DMS79 treated with DMSO at 0.1 percent for 48 hours (cell line): ENCODE results near the gene NUDT6.

ENCODE experiments used
- DNase-seq: peaks from one replicate; lab custom pipeline; 2025; lab: John Stamatoyannopoulos, UW

NUDT6 gene

DNA sequence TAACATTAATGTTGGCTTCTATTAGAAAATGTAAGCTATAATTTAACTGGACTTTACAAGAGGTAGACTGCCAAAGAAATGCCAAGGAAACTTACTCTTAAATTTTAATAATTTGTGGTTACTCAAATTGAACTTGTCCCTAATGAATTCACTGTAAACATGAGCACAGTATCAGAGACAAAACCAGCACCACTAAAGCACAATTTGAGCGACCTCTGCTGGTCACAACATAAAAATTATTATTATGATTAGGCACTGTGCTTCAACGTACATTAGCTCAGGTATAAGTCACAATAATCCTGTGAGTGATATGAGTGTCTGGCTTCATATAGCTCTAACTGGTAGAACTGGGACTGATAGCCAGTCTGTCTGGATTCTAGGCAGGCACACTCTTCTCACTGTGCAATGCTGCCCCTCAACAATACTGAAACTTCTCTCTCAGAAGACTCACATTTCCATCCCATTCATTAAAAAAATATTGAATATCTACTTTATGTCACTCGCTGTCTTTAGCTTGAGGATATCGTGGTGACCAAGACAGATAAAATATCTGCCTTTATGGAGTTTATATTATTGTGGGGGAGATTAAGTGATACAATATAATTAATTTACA is 8.0 kb downstream of the NUDT6 start:
- DNase-seq, result no peak

DNA sequence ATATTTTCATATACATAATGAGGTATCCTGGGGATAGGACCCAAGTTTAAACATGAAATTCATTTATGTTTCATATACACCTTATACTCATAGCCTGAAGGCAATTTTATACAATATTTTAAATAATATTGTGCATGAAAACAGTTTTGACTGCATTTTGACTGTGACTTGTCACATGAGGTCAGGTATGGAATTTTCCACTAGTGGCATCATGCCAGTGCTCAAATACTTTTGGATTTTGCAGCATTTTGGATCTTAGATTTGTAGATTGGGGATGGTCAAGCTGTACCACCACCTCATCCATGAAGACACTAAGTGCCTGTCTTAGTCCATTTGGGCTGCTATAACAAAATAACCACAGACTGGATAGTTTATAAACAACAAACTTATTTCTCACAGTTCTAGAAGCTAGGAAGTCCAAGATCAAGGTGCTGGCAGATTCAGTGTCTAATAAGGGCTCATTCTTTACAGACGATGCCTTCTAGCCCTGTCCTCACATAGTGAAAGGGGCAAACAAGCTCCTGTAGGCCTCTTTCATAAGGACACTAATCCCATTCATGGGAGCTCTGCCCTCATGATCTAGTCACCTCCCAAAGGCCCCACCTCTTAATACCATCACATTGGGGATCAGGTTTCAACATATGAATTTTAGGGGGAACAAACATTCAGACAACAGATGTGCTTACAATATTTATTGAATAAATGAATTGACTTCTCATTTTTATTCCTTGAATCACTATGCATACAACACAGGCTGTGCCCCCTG is 9.4 kb downstream of the NUDT6 start:
- no peak for DNase-seq

DNA sequence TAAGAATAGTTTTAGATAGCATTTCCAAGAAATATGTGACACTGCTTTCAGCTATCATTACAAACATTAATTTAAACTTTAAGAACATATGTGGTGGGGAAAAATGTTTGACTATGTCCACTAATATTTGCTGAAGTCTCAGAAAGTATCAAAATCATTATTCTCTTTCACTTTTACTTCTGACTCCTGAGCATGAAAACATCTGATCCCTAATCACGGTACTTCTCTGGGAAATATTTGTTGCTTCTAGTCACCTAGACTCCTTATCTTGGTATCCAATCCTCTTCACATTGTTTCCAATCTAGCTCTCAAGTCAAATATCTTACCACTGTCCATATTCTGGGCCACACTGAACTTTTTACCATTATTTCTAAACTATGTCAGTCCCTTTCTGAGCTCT is 10.8 kb downstream of the NUDT6 start:
- no peak for DNase-seq

DNA sequence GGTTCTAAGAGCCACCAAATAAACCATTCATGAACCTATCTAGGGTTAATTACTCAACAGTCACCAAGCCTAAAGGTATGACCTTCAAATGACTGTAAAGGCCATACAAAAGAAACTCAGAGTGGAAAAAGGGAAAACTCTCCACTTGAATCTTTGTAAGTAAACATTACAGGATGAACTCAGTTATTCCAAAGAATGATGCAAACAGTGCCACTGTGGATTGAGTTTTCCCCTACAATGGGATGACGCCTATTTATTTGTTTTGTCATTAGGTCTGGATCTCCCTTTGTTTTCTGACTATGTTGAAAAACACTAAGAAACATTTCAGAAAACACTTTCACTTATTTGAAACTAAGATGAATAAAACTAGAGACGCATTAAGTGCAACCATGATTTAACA is 12.7 kb downstream of the NUDT6 start:
- no peak for DNase-seq

DNA sequence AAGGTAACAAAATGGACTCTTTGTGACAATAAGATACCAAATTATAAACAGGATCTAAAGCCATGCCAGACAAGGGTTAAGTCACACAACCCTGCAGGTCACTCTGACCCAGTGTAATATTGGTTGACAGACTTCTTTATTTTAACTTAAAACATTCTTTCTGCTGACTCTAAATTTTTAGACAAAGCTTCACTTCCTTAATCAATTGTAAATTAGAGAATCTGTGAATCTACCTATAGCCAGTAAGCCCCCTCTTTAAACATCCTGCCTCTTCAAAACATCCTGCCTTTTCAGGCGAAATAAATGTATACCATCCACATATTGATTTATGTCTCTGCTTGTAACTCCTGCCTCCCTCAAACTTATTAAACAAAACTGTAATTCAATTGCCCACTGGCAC is 14.2 kb downstream of the NUDT6 start:
- DNase-seq, result no peak

DNA sequence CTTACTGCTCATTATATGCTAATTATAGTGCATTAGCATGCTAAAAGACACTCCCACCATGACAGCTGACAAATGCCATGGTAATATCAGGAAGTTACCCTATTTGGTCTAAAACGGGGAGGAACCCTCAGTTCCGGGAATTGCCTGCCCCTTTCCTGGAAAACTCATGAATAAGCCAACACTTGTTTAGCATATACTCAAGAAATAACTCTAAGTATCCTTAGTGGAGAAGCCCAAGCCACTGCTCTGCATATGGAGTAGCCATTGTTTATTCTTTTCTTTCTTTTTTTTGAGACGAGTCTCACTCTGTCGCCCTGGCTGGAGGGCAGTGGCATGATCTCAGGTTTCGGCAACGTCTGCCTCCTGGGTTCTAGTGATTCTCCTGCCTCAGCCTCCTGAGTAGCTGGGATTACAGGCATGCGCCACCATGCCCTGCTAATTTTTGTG is 15.5 kb downstream of the NUDT6 start:
- no peak for DNase-seq

DNA sequence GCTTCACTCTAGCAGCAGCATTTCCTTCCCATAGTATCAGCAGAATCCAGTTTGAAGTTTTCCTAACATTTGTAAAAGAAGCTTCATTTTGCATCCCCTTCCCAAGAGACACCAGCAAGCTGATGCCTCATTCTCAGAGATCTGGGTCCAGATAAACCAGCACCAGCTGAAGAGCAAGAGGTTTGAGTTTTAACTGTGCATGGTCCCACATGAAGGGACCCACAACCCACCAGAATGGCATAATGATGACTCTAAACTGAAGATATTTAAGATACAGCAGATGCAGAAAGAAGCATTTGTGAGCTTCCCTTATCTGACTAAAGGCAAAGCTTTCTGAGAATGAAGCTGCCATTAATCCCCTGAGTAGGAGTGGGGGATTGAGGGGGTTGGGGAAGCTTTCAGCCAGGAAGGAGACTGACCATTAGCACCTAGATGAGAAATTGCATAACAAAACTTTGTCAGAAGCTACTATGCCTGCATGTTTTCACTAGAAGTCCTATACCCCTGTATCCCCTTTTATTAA is 18.6 kb downstream of the NUDT6 start:
- no peak for DNase-seq

DNA sequence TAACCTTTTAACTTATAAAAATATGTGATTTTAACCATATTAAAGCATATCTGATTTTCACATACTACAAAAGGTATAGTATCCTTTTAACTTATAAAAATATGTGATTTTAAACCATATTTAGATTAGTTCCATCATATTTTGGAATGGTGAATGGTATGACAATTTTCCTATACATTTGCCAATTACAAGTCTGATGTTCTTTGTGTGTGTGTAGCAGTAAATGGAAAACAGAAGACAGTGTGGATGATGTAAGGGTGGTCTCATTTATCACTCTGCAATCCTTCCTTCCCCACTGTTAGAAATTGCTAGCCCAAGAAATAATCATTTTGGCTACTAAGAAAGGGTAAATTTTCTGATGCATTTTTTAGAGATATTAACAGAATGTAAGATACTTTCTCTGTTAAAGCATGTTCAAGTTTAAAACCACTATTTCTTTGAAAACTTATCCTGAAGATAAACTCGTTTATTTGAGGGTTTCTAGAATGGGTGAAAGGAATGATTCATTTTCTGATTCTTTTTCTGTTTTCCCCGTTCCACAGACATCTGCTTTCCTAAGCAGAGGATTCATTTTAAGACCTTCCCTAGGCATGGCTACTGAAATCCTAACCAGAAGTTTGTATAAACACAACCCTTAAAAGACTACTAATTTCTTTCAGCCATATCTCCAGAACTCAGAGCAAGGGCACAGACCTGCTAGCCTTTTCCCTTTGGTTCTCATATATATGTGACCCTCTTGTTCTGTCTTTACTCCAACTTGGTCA is 21.0 kb downstream of the NUDT6 start:
- no peak for DNase-seq

DNA sequence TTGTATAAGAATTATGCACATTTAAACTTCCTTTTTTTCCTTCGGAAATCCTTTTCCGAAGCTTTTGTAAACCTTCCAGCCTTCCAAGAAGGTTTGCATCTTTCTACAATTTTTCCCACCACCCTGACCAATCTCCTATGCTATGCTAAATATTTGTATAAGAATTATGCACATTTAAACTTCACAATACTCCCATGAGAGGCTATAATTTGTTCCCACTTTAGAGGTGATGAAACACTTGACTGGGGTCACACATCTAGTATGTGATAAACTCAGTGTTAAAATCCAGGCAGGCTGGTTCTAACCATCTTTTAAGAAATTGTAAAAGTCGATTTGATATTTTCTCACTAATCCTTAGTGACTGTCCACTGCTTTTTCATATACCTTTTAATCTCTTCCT is 22.1 kb downstream of the NUDT6 start:
- DNase-seq, result no peak

DNA sequence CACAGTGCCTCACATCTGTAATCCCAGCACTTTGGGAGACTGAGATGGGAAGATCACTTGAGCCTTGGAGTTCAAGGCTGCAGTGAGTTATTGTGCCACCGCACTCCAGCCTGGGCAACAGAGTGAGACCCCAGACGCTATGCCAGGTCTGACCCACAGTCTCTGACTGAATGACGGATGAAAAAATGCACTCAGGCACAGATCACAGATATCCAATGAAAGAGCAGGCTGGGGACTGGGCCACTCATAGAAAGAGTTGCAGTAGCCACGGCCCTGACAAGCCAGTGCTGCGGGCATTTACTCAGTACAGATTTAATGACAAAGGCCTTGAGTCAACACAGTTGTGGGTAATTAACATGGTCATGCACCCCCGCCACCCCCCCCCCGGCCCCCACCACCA is 22.7 kb downstream of the NUDT6 start:
- DNase-seq, result no peak

DNA sequence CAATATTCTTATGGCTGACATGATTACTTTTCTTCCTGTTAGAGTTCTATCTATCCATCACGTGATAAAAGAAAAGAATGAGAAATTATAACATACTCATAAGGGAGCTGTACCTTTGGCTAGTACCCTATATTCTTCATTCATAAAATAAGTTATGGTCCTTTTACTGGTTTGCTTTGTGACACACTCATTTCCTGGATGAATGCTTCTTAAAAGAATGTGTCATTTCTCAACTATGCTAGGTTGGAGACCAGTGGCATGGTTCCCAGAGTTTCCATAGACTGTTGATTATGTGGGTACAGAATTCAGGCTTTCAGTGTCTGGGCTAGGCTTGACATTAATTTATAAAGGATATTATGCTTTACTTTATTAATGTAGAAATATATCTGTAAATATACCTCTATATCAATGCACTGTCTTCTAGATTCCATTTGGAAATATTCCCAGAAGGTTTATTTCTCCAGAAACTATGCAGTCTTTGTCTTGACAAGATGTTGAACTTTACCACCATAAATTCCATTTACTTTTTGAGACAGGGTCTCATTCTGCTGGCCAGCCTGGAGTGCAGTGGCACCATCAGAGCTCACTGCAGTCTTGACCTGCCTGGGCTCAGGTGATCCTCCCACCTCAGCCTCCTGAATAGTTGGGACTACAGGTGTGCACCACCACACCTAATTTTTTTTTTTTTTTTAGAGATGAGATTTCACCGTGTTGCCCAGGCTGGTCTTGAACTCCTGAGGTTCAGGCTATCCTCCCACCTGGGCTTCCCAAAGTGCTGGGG is 23.8 kb downstream of the NUDT6 start:
- no peak for DNase-seq

DNA sequence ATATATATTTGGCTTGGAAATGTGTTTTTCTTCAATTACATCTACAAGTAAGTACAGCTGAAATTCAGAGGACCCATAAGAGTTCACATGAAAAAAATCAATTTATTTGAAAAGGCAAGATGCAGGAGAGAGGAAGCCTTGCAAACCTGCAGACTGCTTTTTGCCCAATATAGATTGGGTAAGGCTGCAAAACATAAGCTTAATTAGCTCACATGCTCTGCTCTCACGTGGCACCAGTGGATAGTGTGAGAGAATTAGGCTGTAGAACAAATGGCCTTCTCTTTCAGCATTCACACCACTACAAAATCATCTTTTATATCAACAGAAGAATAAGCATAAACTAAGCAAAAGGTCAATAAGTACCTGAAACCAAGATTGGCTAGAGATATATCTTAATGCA is 26.1 kb downstream of the NUDT6 start:
- no peak for DNase-seq

DNA sequence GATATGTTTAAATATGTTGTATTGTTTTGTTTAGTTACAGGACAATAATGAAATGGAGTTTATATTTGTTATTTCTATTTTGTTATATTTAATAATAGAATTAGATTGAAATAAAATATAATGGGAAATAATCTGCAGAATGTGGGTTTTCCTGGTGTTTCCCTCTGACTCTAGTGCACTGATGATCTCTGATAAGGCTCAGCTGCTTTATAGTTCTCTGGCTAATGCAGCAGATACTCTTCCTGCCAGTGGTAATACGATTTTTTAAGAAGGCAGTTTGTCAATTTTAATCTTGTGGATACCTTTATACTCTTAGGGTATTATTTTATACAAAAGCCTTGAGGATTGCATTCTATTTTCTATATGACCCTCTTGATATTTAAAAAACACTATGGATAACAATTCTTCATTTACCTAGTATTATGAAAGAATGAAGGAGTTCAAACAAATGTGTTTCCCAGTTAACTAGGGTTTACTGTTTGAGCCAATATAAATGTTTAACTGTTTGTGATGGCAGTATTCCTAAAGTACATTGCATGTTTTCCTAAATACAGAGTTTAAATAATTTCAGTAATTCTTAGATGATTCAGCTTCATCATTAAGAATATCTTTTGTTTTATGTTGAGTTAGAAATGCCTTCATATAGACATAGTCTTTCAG is 26.9 kb downstream of the NUDT6 start:
- DNase-seq, result no peak

DNA sequence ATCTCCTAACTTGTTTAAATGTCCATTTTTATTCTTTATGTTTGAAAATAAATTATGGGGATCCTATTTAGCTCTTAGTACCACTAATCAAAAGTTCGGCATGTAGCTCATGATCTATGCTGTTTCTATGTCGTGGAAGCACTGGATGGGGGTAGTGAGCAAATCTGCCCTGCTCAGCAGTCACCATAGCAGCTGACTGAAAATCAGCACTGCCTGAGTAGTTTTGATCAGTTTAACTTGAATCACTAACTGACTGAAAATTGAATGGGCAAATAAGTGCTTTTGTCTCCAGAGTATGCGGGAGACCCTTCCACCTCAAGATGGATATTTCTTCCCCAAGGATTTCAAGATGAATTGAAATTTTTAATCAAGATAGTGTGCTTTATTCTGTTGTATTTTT is 27.6 kb downstream of the NUDT6 start:
- DNase-seq, result no peak

DNA sequence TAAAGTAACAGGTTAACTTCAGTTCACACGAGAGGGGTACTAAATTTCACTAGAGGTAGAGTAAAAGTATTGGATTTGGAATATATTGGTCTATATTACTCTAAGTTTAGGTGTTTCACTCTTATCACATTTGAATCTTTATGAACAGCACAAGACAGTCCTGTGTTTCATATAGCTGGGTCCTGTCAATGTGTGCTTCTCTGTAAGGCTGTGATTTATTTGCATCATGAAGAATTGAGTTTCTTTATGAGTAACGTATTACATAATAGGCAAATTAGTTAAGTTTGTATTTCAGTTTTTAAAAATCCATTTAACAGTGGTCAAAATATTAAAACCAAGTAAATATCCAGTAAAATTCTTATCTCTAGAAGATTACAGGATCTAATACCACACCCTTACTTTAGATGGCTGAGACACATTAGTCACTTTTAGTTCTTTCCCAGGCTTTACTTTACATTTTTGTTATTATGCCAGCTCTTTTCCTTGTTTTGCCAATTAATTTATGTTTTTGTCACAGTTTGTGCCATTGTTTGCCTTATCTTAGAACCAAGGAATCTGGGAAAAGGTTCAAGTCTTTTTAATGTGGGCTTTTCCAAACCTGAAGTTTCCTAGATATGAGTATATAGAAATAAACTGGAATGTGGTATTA is 32.1 kb downstream of the NUDT6 start:
- DNase-seq, result no peak

DNA sequence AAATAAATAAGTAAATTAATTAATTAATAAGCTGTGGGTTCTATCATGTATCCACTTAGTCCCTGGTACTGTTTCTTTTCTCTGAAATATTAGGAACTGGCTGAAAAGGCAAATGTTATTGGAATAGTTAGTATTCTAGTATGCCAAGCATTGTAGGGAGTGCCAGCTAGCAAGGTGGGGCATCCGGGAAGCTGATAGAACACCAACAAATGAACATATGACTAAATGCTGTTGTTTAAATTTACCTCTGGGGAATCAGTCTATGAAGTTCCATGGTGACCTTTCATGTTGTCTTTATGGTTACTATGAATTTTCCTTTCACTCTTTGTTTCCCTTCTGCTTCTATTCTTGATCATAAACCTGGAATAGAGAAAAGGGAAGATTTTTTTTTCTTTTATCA is 32.7 kb downstream of the NUDT6 start:
- DNase-seq, result no peak

DNA sequence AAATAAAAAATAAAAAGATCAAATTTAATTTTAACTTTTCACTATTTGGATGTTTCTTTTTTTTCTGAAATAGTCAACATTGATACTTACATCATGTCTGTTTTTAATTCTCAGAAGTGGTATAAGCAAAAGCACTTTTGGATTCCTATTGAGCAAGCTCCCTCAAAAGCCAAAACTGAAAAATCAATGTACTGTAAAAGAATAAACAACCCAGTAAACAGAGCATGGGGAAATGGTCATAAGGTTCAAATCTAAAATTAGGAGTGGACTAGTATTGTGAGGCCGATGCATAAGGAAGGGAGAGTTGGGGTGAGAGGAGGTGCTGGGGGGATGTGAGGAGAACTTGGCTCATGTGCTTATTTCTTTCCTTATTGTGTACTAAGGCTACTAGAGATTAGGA is 37.9 kb downstream of the NUDT6 start:
- no peak for DNase-seq

DNA sequence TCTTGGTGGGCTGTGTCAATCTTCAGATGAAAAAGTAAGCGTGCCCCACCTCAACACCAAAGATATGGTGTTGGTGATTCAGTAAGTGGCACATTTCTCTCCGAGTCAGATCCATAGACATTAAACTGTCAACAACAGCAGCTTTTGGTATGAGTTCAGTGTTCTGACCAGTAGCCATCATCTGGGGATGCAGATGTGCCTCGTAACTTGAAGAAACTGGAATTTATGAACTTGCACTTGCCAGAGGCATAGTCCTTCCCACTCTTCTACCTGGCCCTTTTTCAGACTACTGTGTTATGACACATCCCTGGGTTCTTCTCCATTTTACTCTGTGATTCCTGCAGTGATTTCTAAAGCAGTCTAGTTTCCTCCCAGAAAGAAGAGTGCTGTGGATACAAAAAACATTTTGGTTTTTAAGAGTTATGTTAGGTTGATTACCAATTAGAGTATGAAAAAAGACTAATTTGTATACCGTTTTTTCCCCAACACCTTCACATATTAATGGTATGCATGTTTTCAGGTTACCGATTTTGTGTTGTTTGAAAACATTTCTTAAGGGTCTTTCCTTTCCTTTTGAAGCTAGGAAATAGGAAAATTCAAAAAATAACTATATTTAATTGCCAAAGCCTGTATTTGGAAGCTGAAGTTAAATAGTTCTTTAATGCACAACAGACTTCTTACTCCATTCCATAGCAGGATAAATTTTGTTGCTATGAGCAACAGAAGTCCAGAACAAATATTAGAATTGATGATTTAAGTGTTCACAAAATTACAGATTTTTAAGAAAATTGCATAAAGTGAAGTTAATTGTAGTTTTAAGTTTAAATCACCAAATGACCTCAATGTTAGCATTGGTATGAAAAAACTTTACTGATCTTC is 39.3 kb downstream of the NUDT6 start:
- DNase-seq, result no peak

DNA sequence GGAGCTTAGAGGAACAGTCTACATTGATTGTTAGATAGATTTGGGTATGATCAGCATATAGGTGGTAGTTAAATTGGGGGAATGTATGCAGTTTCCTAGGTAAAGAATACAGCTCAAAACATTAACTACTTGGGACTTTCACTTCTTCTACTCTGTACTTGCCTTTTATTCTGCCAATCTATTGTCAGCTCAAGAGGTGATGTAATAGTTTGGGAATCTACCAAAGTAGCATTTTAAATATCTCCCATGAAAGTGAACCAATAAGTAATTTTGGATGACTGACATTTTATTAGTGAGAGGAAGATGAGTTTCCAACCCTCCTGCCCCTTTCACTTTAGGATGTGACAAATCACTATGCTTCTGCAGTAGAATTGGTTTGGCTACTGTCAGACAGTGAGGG is 43.4 kb downstream of the NUDT6 start:
- DNase-seq, result no peak

DNA sequence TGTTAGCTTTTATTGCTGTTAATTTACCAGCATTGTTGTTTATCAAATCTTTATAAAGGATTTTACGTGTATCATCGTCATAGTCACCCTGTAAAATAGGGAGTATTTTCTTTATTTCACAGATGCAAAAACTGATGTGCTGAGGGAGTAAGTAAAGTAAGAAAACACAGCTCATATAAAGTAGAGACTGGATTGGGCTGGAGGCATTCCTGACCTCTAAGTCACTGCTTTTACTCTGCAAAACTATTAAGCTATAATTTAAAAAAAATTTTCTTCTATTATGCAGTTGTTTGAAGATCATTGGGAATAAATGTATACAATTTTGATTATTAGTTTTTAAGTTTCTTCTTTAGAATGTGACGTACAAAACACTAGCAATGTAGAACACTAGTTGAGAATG is 45.9 kb downstream of the NUDT6 start:
- DNase-seq, result no peak
